Body of pancreas (tissue), 4 donors: Measurements from ENCODE around the gene HMCN2. TPM values are rescaled to one million over a fixed set of nuclear protein-coding genes. Genes with fewer than 3 reads are reported as not detected.

Source experiments
- ATAC-seq: fragments of 150-250 bp; one replicate; pipeline ENCODE4 v1.9.1; 2016
- DNase-seq, 4 donors: peaks; one replicate each; pipeline ENCODE4 v3.0.0-alpha.2; 2019
- H3K27ac ChIP-seq, 4 donors: fragments of 200-600 bp; sonication (generic); 1 replicate in 3 of 4; 2 replicates in 1 of 4; pipeline versions ENCODE4 v1.5.1 to v1.6.1; 2016 to 2019; ENCODE audit warnings: mild to moderate bottlenecking in 1 of 4, mixed read lengths in 1 of 4, moderate library complexity in 1 of 4
- H3K27me3 ChIP-seq, 2 donors: fragments of 200-600 bp; sonication (generic); one replicate each; pipeline ENCODE4 v1.6.0; 2016; ENCODE audit warnings: mild to moderate bottlenecking in 1 of 2
- H3K36me3 ChIP-seq, 2 donors: fragments of 200-600 bp; sonication (generic); replicated peaks in 1 of 2; 2 replicates each; pipeline ENCODE4 v1.5.1; 2016; ENCODE audit warnings: low read depth in 2 of 2; ENCODE audit not compliant: insufficient read depth in 1 of 2
- H3K4me1 ChIP-seq: fragments of 200-600 bp; sonication (generic); one replicate; pipeline ENCODE4 v1.6.0; 2016
- H3K4me3 ChIP-seq, 2 donors: fragments of 200-600 bp; sonication (generic); 1 replicate in 1 of 2; 2 replicates in 1 of 2; pipeline ENCODE4 v1.5.1; 2016 to 2019
- H3K9me3 ChIP-seq, 3 donors: fragments of 200-600 bp; sonication (generic); 1 replicate in 2 of 3; 2 replicates in 1 of 3; pipeline ENCODE4 v1.5.1; 2016
- POLR2A ChIP-seq, 3 donors: fragments of 450-650 bp; IDR thresholded peaks; one replicate each; pipeline ENCODE4 v1.6.1; 2016; ENCODE audit warnings: antibody characterized with exemption in 3 of 3, mild to moderate bottlenecking in 2 of 3
- WGBS, 2 donors: methylation state at CpG; one replicate each; pipeline ENCODE4 v1.1.5; 2017; 5-methylcytosine and 5-hydroxymethylcytosine counted together
- intact Hi-C: fragments of 100-400 bp; cut with DNase I; formaldehyde crosslinking; loops from one replicate; pipeline ENCODE4 v1.15.1; 2023
- total RNA-seq, 2 donors: library from RNA; depleted of rRNA; stranded (reverse); fragments of >200 nt; gene quantifications; one replicate each; pipeline ENCODE4 v1.1.0, GENCODE V29; 2016
- TF ChIP-seq, protein P1 (sequence below), 7 experiments: fragments of 450-650 bp in 4 of 7; fragments of 200-600 bp in 3 of 7; sonication (generic) in 3 of 7; IDR thresholded peaks; one replicate each; pipeline ENCODE4 v1.5.1; 2016 to 2019; ENCODE audit warnings: antibody characterized with exemption in 7 of 7

HMCN2 gene
- total RNA-seq, 2 donors from 2014 or later: 0.78 to 3.6 TPM

GRCh38 chr9:130320723-130321481, 55.3 kb downstream of the HMCN2 start:
- no peak for DNase-seq
- H3K27me3 ChIP-seq: peaks cover 0 to 11% of the 10 kb centered on the region in 2 donors

DNA sequence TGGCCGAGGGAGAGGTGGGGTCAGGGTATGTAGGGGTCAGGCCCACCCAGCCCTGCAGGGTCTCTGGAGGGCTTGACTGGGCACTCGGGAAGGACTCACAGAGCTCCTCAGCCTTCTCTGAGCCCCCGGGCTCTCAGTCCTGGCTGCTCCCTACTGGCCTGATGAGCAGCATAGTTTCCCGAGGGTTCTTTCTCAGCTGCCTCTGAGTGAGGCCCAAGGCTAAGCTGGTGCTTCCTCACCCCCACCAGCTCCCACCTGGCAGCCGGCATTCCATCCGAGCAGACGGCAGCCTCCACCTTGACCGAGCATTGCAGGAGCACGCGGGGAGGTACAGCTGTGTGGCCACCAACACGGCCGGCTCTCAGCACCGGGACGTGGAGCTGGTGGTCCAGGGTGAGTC, 56.0 kb downstream of the HMCN2 start:
- H3K36me3 ChIP-seq: no peaks in the 10 kb centered on the region
- no peak overlapping the region for H3K4me3 ChIP-seq
- DNase-seq: no peak
- no peak overlapping the region for H3K27ac ChIP-seq
- WGBS, 2 donors: 39 to 42% methylated on average over 12 to 14 of the region's 14 CpGs
- intact Hi-C loops: no loop called here
- ATAC-seq: no peak
- TF ChIP-seq, protein P1, sequence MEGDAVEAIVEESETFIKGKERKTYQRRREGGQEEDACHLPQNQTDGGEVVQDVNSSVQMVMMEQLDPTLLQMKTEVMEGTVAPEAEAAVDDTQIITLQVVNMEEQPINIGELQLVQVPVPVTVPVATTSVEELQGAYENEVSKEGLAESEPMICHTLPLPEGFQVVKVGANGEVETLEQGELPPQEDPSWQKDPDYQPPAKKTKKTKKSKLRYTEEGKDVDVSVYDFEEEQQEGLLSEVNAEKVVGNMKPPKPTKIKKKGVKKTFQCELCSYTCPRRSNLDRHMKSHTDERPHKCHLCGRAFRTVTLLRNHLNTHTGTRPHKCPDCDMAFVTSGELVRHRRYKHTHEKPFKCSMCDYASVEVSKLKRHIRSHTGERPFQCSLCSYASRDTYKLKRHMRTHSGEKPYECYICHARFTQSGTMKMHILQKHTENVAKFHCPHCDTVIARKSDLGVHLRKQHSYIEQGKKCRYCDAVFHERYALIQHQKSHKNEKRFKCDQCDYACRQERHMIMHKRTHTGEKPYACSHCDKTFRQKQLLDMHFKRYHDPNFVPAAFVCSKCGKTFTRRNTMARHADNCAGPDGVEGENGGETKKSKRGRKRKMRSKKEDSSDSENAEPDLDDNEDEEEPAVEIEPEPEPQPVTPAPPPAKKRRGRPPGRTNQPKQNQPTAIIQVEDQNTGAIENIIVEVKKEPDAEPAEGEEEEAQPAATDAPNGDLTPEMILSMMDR (IDR thresholded peaks at IDR 0.05): no peak
- no peak for TF ChIP-seq POLR2A (IDR thresholded peaks at IDR 0.05)
- peaks cover 0 to 11% of the 10 kb centered on the region in 2 donors for H3K27me3 ChIP-seq
- H3K9me3 ChIP-seq: no peaks in the 10 kb centered on the region
- no peaks in the 10 kb centered on the region for H3K4me1 ChIP-seq

More at GRCh38 chr9:130320723-130321481, 55.3 kb downstream of the HMCN2 start:
- H3K4me3 ChIP-seq: no peak overlapping the region
- no peaks in the 10 kb centered on the region for H3K4me1 ChIP-seq
- no peaks in the 10 kb centered on the region for H3K36me3 ChIP-seq
- no peak for TF ChIP-seq POLR2A (IDR thresholded peaks at IDR 0.05)
- TF ChIP-seq, protein P1 (IDR thresholded peaks at IDR 0.05): no peak
- ATAC-seq: peak; percentile 28
- H3K27ac ChIP-seq: no peak overlapping the region
- intact Hi-C loops: no loop called here
- no peaks in the 10 kb centered on the region for H3K9me3 ChIP-seq
- 11 to 15% methylated on average over 21 to 29 of the region's 29 CpGs for WGBS, 2 donors

DNA sequence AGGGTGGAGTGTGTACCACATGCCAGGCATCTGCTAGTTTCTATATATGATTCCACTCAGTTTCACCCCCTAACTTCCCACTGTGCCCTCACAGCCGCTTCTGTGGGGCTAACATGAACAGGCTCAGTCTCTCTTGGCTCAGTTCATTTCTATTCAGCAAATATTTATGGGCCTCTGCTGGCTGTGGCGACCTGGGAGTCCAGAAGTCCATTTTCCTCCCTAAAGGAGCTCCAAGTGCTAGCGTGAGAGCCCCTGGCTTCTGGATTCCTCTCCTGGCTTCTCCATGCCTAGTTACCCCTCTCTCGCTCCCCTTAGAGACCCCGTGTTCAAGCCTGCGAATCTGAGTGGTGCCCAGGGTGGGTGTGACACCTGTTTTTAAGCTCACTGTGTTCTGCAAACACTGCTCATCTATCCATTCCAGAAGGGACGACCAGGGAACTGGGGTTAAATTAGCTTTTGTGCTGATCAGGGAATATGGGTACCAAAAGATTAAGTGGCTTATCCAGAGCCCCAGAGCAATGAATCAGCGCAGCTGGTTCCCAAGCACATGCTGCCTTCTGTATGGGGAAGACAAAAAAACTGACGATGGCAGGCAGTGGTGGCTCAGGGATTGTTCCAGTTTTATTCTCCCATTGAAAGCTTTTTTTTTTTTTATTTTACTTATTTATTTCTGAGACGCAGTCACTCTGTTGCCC, 57.6 kb downstream of the HMCN2 start:
- peaks cover 0 to 16% of the 10 kb centered on the region in 2 donors for H3K27me3 ChIP-seq
- WGBS, 2 donors: 52% methylated on average over 9 to 10 of the region's 10 CpGs
- no peaks in the 10 kb centered on the region for H3K36me3 ChIP-seq
- no peak overlapping the region for H3K27ac ChIP-seq
- no peaks in the 10 kb centered on the region for H3K9me3 ChIP-seq
- intact Hi-C loops: no loop called here
- no peaks in the 10 kb centered on the region for H3K4me1 ChIP-seq
- no peak for TF ChIP-seq POLR2A (IDR thresholded peaks at IDR 0.05)
- TF ChIP-seq, protein P1 (IDR thresholded peaks at IDR 0.05): no peak
- no peak overlapping the region for H3K4me3 ChIP-seq
- ATAC-seq: no peak
- no peak for DNase-seq

GRCh38 chr9:130325921-130326320, 60.4 kb downstream of the HMCN2 start:
- no peaks in the 10 kb centered on the region for H3K4me1 ChIP-seq
- no peak for ATAC-seq
- no peak for DNase-seq
- TF ChIP-seq, protein P1 (IDR thresholded peaks at IDR 0.05): no peak
- no peak for TF ChIP-seq POLR2A (IDR thresholded peaks at IDR 0.05)
- intact Hi-C loops: no loop called here
- no peaks in the 10 kb centered on the region for H3K9me3 ChIP-seq
- H3K27me3 ChIP-seq: peaks cover 0 to 15% of the 10 kb centered on the region in 2 donors
- no peaks in the 10 kb centered on the region for H3K36me3 ChIP-seq
- WGBS, 2 donors: 67 to 75% methylated on average over 3 to 7 of the region's 7 CpGs
- no peak overlapping the region for H3K27ac ChIP-seq
- H3K4me3 ChIP-seq: no peak overlapping the region
